Activated gamma-delta T cell (primary cell): ENCODE measurements around the gene TOMM20.
A peak's percentile ranks its signal among the peaks of the same experiment; 100 is the strongest.
"Not testable (repeated sequence)": the region's sequence is repeated elsewhere in the genome, so short reads cannot be mapped to it uniquely, and the experiment has no call there.

Experiments
- DNase-seq: peaks from one replicate; lab custom pipeline; 2025; lab: John Stamatoyannopoulos, UW
- total RNA-seq, 2 donors: gene quantifications; one replicate each; lab custom pipeline; 2026; lab: John Stamatoyannopoulos, UW

The TOMM20 gene
- total RNA-seq = 117 to 126 reads per million in 2 donors

GRCh38 chr1:235128456-235129328 is at the start of gene TOMM20:
TOMM20 (minus strand) TSS chr1:235128837; CDS start chr1:235128715, 122 bp downstream.
- DNase-seq = peak; percentile 91

DNA sequence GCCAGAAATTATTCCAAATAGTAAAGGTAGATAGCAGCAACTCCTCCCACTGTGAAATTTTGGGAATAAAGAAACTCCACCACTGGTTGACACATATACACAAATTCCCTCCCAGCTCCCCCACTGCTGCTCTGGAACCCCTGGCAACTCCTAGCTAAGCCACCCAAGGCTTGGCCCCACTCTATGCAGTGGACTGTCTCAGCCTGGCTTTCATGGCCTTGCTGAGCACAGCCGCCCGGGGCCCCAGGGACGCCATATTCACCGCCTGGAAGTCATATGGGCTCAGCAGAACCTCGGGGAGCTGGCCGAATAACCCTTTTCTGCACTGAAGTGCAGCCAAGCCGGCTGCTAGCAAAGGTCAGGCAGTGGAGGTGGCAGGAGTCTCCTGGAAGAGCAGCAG is 47.8 kb upstream of the TOMM20 start:
- DNase-seq = no peak

DNA sequence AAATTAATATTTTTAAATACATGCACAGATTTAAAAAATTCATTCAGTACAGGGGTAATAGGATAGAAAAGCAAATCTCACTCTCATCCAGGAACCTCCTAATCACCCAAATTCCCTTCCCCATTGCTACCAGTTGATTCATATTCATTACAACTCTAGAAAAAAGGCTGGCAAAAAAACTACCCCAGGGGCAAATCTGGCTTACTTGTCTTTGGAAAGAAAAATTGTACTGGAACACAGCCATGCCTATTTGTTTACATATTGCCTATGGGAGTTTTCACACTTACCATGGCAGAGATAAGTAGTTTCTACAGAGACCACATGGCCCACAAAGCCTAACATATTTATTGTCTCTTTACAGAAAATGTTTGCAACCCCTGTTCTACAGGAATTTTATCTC is 41.3 kb upstream of the TOMM20 start:
- no peak for DNase-seq

- no peak for DNase-seq
Observed at GRCh38 chr1:235168375-235168774, 39.7 kb upstream of the TOMM20 start.

DNA sequence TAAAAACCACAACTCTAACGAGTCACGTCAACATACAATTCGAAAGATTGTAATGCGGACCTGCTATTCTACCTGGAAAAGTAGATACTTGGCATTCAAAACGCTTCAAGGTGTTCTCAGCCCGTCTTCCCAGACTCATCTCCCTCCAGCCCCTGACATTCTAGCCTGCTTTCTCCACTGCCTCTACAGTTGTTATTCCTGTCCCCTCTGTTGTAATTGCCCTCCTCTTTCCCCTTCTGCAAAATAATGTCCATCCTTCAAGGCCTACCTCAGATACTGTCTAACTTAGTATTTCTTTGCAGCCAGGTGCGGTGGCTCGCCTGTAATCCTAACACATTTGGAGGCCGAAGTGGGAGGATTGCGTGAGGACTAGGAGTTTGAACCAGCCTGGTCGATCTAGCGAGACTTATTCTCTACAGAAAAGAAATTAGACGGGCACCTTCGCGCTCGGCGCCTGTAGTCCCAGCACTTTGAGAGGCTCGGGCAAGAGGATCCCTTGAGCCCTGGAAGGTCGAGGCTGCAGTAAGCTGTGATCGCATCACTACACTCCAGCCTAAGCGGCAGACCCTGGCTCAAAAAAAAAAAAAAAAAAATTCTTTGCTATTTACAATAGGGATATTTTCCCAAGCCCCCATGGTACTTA is 33.2 kb upstream of the TOMM20 start:
- DNase-seq = no peak

- DNase-seq = peak; percentile 88
Observed at GRCh38 chr1:235160957-235161684, 32.5 kb upstream of the TOMM20 start, which contains the start of gene RBM34. RBM34 (minus strand) TSS chr1:235161250; CDS start chr1:235161226, 24 bp downstream.

- no peak for DNase-seq
Observed at GRCh38 chr1:235160383-235160956, 31.8 kb upstream of the TOMM20 start.

DNA sequence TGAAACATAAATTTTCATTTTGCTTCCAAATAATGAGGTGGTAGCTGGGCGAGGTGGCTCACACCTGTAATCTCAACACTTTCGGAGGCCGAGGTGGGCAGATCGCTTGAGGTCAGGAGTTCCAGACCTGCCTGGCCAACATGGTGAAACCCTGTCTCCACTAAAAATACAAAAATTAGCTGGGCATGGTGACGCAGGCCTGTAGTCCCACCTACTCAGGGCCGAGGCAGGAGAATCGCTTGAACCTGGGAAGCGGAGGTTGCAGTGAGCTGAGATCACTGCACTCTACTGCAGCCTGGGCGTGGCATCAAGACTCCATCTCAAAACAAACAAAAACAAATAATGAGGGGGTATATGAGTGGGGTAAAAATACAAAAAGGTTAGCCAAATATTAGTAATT is 31.3 kb upstream of the TOMM20 start:
- not testable (repeated sequence) for DNase-seq

GRCh38 chr1:235159284-235159683 is 30.6 kb upstream of the TOMM20 start:
- not testable (repeated sequence) for DNase-seq

DNA sequence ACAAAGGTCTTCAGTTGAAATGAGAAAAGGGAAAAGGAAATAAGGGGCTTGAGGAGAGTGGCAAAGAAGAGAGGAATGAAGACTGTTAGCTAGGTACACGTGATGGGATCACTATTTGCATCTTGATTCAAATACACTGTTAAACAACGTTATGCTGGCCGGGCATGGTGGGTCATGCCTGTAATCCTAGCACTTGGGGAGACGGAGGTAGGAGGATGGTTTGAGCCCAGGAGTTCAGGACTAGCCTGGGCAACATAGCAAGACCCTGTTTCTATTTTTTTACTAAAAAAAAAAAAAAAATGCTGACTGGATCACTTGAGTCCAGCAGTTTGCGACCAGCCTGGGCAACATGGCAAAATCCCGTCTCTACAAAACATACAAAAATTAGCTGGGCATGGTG is 30.0 kb upstream of the TOMM20 start:
- DNase-seq = no peak

DNA sequence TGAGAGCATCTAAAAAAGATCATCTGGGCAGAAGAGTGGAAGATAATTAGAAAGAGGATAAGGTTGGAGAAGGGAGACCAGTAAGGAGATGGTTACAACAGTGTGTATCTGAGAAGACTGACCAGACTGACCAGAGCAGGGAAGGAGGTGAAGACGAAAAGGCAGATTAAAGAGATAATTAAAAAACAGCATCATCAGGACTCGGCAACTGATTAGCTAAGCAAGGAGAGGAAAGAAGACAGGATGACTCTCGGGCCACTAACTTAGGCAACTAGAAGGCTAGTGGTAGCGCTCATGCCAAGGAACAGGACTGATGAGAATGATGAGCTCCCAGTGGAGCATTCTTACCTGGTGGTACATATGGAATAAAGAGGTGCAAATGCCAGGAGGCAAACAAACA is 28.5 kb upstream of the TOMM20 start:
- DNase-seq = no peak

- DNase-seq = no peak
Observed at GRCh38 chr1:235156740-235157139, 28.1 kb upstream of the TOMM20 start.

- DNase-seq = no peak
Observed at GRCh38 chr1:235156265-235156664, 27.6 kb upstream of the TOMM20 start.

DNA sequence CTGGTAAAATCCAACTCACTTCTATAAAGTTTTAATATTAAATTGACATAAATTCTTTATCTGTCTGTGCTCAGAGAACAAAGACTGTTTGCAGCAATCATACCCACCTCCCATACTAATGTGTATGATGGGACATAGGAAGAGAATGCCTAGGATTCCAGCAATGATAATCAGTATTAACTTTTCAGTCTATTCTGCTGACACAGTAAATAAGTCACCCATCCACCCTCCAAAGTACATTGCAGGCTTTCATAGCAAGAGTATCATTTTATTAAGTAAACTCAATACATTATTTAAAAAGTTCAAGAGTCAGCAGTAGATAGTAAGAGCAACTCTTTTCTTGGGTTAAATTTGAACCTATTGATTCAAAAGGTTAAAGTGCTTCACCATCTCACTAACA is 23.6 kb upstream of the TOMM20 start:
- no peak for DNase-seq

- DNase-seq = no peak
Observed at GRCh38 chr1:235151033-235151432, 22.4 kb upstream of the TOMM20 start.

- no peak for DNase-seq
Observed at GRCh38 chr1:235149824-235150223, 21.2 kb upstream of the TOMM20 start.

DNA sequence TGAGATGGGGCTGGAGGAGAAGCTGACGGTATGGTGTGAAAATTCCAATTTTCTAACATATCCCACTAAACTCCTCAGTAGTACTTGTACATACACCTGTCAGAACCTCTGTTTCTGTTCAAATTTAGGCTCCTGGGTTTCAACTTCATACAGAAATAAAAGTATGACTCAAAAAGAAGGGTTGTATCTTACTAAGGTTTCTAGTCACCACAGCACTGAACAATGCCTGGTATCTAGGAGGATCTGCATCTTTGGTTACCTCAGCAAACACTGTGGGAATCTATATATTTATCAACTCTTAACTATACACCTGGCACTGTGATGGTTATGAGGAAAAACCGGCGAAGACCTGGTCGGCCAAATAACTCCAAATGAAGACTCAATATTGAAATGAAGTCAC is 18.6 kb upstream of the TOMM20 start:
- no peak for DNase-seq

DNA sequence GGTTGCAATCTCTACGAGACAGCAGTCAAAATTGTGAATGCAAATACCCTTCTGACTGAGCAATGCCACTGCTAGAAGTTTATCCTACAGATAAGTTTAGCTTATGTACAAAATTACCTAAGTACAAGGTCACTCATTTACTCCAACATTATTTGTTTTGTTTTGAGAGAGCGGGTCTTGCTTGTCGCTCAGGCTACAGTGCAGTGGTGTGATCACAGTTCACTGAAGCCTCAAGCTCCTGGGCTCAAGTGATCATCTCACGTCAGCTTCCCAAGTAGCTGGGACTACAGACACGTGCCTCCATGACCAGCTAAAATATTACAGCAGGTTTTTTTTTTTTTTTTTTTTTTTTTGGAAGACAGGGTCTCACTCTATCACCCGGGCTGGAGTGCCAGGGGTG is 17.0 kb upstream of the TOMM20 start:
- DNase-seq = no peak

- DNase-seq = no peak
Observed at GRCh38 chr1:235142991-235143390, 14.4 kb upstream of the TOMM20 start.

GRCh38 chr1:235139315-235139714 is 10.7 kb upstream of the TOMM20 start:
- DNase-seq = no peak

GRCh38 chr1:235138821-235139220 is 10.2 kb upstream of the TOMM20 start:
- no peak for DNase-seq

- no peak for DNase-seq
Observed at GRCh38 chr1:235136111-235136510, 7.5 kb upstream of the TOMM20 start.
